Hepatocyte (in vitro differentiated cells): ENCODE results near the gene TXNDC11. TPM values are rescaled to one million over a fixed set of nuclear protein-coding genes. Genes with fewer than 3 reads are reported as not detected.

Experiments used
- DNase-seq: peaks from one replicate; pipeline ENCODE4 v3.0.0-alpha.2; 2016; ENCODE audit warnings: low spot score
- H2AFZ ChIP-seq: fragments of 200-600 bp; sonication (generic); 2 replicates; pipeline ENCODE4 v1.6.0; 2016; ENCODE audit warnings: antibody characterized with exemption, mild to moderate bottlenecking
- H3K27ac ChIP-seq: fragments of 200-600 bp; sonication (generic); 2 replicates; pipeline ENCODE4 v1.5.1; 2016; ENCODE audit warnings: mild to moderate bottlenecking
- H3K27me3 ChIP-seq: fragments of 200-600 bp; sonication (generic); 2 replicates; pipeline ENCODE4 v1.6.1; 2016
- H3K36me3 ChIP-seq: fragments of 200-600 bp; sonication (generic); replicated peaks from 2 replicates; pipeline ENCODE4 v1.5.1; 2016; ENCODE audit warnings: low read depth; ENCODE audit not compliant: insufficient read depth
- H3K4me1 ChIP-seq: fragments of 200-600 bp; sonication (generic); 2 replicates; pipeline ENCODE4 v1.5.1; 2016; ENCODE audit warnings: mild to moderate bottlenecking, moderate library complexity; ENCODE audit not compliant: insufficient read depth
- H3K4me2 ChIP-seq: fragments of 200-600 bp; sonication (generic); 2 replicates; pipeline ENCODE4 v1.6.0; 2016
- H3K4me3 ChIP-seq: fragments of 200-600 bp; sonication (generic); 2 replicates; pipeline ENCODE4 v1.5.1; 2016; ENCODE audit warnings: mild to moderate bottlenecking
- H3K79me2 ChIP-seq: fragments of 200-600 bp; sonication (generic); 2 replicates; pipeline ENCODE4 v1.6.0; 2017; ENCODE audit warnings: mild to moderate bottlenecking
- H3K9me2 ChIP-seq: fragments of 200-600 bp; sonication (generic); replicated peaks from 2 replicates; pipeline ENCODE4 v1.6.0; 2017; ENCODE audit warnings: mild to moderate bottlenecking; ENCODE audit not compliant: insufficient read depth
- H3K9me3 ChIP-seq: fragments of 200-600 bp; sonication (generic); 2 replicates; pipeline ENCODE4 v1.5.1; 2016; ENCODE audit warnings: low read depth, mild to moderate bottlenecking
- H4K20me1 ChIP-seq: fragments of 200-600 bp; sonication (generic); 2 replicates; pipeline ENCODE4 v1.6.0; 2016; ENCODE audit warnings: mild to moderate bottlenecking; ENCODE audit not compliant: insufficient read depth, poor library complexity, severe bottlenecking
- EZH2 ChIP-seq: fragments of 200-600 bp; sonication (generic); IDR thresholded peaks from 2 replicates; pipeline ENCODE4 v1.6.1; 2016; ENCODE audit warnings: antibody characterized with exemption, mild to moderate bottlenecking, borderline replicate concordance
- EZH2phosphoT487 ChIP-seq: fragments of 200-600 bp; sonication (generic); IDR thresholded peaks from one replicate; pipeline ENCODE4 v1.6.1; 2018; ENCODE audit warnings: antibody characterized with exemption, mild to moderate bottlenecking, low read depth, moderate library complexity; ENCODE audit not compliant: unreplicated experiment, severe bottlenecking
- WGBS: methylation state at CpG from one replicate; pipeline ENCODE4 v1.1.6; 2016; ENCODE audit warnings: low lambda C conversion rate; ENCODE audit errors: missing lambda C conversion rate; 5-methylcytosine and 5-hydroxymethylcytosine counted together
- polyA plus RNA-seq: library from polyadenylated mRNA; unstranded; fragments of >200 nt; fragmentation: Nextera tagmentation; extraction: Ambion mirVana; gene quantifications from 2 replicates; pipeline ENCODE4 v1.2.1, GENCODE V29; 2016
- total RNA-seq: library from RNA; depleted of rRNA; stranded (reverse); fragments of >200 nt; gene quantifications from 2 replicates; pipeline ENCODE4 v1.2.3, GENCODE V29; 2014
- TF ChIP-seq, protein P1 (sequence below): fragments of 200-600 bp; sonication (generic); IDR thresholded peaks from 2 replicates; pipeline ENCODE4 v1.5.1; 2016; ENCODE audit warnings: antibody characterized with exemption, mild to moderate bottlenecking; ENCODE audit not compliant: poor library complexity

TXNDC11 gene
- total and polyA plus RNA-seq, 2 experiments from 2014 or later, result 58.5 to 59.4 TPM

DNA sequence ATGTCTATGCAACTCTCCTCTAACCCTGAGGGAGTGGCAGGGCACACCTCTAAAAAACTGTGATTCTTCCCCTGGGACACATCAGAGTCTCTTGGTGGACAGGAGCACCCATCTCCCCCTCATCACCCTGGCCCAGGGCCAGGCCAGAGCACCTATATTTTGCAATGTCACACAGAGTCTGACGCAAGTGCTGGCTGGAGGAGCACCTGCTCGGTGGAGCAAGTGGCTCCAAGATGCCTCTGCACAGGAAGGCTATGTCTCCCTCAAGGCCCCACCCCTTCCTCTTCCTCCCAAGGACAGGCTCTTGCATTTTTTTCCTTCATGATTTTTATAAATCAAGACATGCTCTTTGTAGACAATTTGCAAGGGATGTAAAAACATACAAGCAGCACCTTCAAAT, 61.1 kb downstream of the TXNDC11 start:
- no peak for DNase-seq
- TF ChIP-seq EZH2 (no peak), EZH2phosphoT487 (no peak)
- TF ChIP-seq, protein P1, sequence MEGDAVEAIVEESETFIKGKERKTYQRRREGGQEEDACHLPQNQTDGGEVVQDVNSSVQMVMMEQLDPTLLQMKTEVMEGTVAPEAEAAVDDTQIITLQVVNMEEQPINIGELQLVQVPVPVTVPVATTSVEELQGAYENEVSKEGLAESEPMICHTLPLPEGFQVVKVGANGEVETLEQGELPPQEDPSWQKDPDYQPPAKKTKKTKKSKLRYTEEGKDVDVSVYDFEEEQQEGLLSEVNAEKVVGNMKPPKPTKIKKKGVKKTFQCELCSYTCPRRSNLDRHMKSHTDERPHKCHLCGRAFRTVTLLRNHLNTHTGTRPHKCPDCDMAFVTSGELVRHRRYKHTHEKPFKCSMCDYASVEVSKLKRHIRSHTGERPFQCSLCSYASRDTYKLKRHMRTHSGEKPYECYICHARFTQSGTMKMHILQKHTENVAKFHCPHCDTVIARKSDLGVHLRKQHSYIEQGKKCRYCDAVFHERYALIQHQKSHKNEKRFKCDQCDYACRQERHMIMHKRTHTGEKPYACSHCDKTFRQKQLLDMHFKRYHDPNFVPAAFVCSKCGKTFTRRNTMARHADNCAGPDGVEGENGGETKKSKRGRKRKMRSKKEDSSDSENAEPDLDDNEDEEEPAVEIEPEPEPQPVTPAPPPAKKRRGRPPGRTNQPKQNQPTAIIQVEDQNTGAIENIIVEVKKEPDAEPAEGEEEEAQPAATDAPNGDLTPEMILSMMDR, result no peak
- WGBS, result 82% methylated on average over 2 of the region's 2 CpGs
- no peak overlapping the region for H3K4me2 ChIP-seq
- no peaks in the 10 kb centered on the region for H3K36me3 ChIP-seq
- H2AFZ ChIP-seq, result no peak overlapping the region
- H3K9me3 ChIP-seq, result no peaks in the 10 kb centered on the region
- no peaks in the 10 kb centered on the region for H3K27me3 ChIP-seq
- H4K20me1 ChIP-seq, result peaks cover 24% of the 10 kb centered on the region
- no peak overlapping the region for H3K4me3 ChIP-seq
- no peak overlapping the region for H3K27ac ChIP-seq
- H3K4me1 ChIP-seq, result no peaks in the 10 kb centered on the region
- H3K79me2 ChIP-seq, result peaks cover 34% of the 10 kb centered on the region
- H3K9me2 ChIP-seq, result no peaks in the 10 kb centered on the region

DNA sequence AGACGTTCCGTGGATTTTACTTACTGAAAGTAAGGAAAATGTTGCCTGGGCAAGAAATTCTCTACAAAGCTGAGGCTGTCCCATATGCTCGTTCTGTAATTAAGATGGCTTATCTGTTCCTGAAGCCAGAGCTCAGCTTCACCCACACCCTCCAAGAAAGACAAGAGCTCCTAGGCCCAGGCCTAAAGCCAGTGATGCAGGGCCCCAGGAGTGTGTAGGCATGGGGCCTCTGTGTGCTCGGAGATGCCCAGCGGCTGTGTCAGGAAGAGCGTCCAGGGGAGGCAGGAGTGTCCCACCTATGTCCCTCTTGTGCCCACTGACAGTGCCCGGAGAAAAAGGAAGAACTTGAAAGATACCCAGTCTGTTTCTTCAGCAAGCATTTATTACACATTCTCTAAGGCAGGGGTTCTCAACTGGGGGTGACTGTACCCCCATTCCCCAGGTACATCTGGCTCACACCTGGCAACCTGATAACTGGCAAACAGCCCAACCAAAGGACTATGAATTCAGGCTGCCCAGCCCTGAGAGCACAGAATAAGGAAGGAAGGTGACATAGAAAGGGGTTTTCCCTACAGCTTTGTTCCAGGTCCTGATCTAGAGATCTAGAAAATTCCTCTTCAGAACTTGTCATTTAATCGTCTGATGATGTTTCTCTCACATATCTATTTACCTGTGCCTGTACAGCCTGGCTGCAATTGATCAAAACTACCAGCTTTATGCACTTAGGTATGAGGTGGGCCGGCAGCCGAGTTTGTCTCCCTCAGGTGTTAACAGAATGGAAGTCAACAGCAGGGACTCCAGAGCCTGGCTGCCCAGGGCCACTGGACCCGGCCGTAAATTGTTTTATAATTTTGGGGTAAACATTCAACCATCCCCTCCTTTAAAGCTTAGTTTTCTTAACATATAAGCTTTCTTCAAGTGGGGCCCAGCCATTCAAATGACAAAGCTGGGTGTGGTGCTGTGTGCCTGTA, 62.4 kb downstream of the TXNDC11 start:
- no peak for DNase-seq
- Histone ChIP-seq H3K36me3 (no peaks in the 10 kb centered on the region), H2AFZ (no peak overlapping the region), H3K9me2 (no peaks in the 10 kb centered on the region), H3K9me3 (no peaks in the 10 kb centered on the region), H4K20me1 (peaks cover 35% of the 10 kb centered on the region), H3K4me2 (no peak overlapping the region), H3K27me3 (no peaks in the 10 kb centered on the region), H3K27ac (no peak overlapping the region), H3K4me3 (no peak overlapping the region), H3K4me1 (peaks cover 1% of the 10 kb centered on the region), H3K79me2 (peaks cover 34% of the 10 kb centered on the region)
- TF ChIP-seq, protein P1, result no peak
- no peak for TF ChIP-seq EZH2phosphoT487
- no peak for TF ChIP-seq EZH2
- 79% methylated on average over 12 of the region's 12 CpGs for WGBS

DNA sequence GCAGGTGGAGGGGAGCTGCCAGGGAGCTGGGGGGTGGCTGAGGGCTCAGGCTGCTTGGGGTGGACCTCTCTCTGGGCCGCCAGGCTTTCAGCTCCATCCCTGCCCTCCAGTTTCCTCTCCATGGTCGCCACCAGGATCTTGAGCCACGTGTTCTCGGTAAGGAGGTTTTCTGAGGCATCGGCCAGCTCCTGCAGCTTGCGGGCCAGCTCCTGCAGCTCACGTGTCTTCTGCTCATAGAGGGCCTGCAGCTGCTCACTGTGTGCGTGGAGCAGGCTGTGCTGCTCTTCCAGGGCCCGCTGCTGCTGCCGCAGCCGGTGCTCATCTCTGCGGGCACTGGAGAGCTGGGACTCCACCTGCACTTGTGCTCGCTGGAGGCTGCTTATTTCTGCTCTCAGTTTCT, 63.4 kb downstream of the TXNDC11 start:
- TF ChIP-seq, protein P1, result no peak
- TF ChIP-seq EZH2phosphoT487, result no peak
- no peak for TF ChIP-seq EZH2
- peaks cover 43% of the 10 kb centered on the region for H4K20me1 ChIP-seq

More for the DNA sequence above, 63.4 kb downstream of the TXNDC11 start:
- WGBS, result 89% methylated on average over 13 of the region's 13 CpGs
- Histone ChIP-seq H2AFZ (no peak overlapping the region), H3K27ac (no peak overlapping the region), H3K4me3 (no peak overlapping the region), H3K79me2 (peaks cover 32% of the 10 kb centered on the region), H3K27me3 (no peaks in the 10 kb centered on the region), H3K4me2 (no peak overlapping the region), H3K9me2 (no peaks in the 10 kb centered on the region), H3K4me1 (peaks cover 11% of the 10 kb centered on the region), H3K9me3 (no peaks in the 10 kb centered on the region), H3K36me3 (no peaks in the 10 kb centered on the region)
- DNase-seq, result no peak
